Caco-2 (cell line): Measurements from ENCODE around the gene ZKSCAN3. TPM values are rescaled to one million over a fixed set of nuclear protein-coding genes. Genes with fewer than 3 reads are reported as not detected.

Experiments
- BruUV-seq: library from RNA; stranded (reverse); fragments of 400-500 nt; replicated peaks from 2 replicates; lab custom pipeline; 2021; lab: Mats Ljungman, UMichigan
- CTCF ChIA-PET: fragments of 300-600 bp; sonication (Branson Sonifier 250); formaldehyde crosslinking; loops from one replicate; lab custom pipeline; 2022; ENCODE audit warnings: antibody characterized with exemption; lab: Charles Lee
- POLR2A ChIA-PET: fragments of 300-600 bp; sonication (Branson Sonifier 250); formaldehyde crosslinking; loops from one replicate; lab custom pipeline; 2022; ENCODE audit warnings: antibody characterized with exemption; lab: Charles Lee
- DNase-seq, 2 experiments: peaks; one replicate each; pipeline versions ENCODE4 v3.0.0 to v3.0.0-alpha.2; 2020 to 2022
- H3K27me3 ChIP-seq: replicated peaks from 2 replicates; pipeline ENCODE4 v1.6.0; 2011; ENCODE audit warnings: low read length; ENCODE audit not compliant: control insufficient read depth, insufficient read depth
- H3K36me3 ChIP-seq: 2 replicates; pipeline ENCODE4 v1.5.1; 2011; ENCODE audit warnings: low read length; ENCODE audit not compliant: control insufficient read depth, insufficient read depth
- H3K4me1 ChIP-seq: fragments of 250-450 bp; sonication (Bioruptor Pico); 2 replicates; pipeline ENCODE4 v1.5.1; 2020; ENCODE audit warnings: mild to moderate bottlenecking
- H3K4me3 ChIP-seq: 2 replicates; pipeline ENCODE4 v1.5.1; 2011; ENCODE audit warnings: low read depth, mild to moderate bottlenecking, control low read depth, low read length
- H3K9me3 ChIP-seq: fragments of 250-450 bp; sonication (Bioruptor Pico); 2 replicates; pipeline ENCODE4 v1.5.1; 2020; ENCODE audit warnings: mild to moderate bottlenecking, moderate library complexity
- H3K27ac Mint-ChIP-seq: one replicate; pipeline ENCODE4 v1.8.0; 2022; ENCODE audit warnings: mixed read lengths; ENCODE audit not compliant: unreplicated experiment
- H3K27me3 Mint-ChIP-seq: one replicate; pipeline ENCODE4 v1.8.0; 2022; ENCODE audit warnings: mixed read lengths; ENCODE audit not compliant: insufficient read depth, unreplicated experiment
- H3K36me3 Mint-ChIP-seq: one replicate; pipeline ENCODE4 v1.8.0; 2022; ENCODE audit warnings: mild to moderate bottlenecking, mixed read lengths; ENCODE audit not compliant: insufficient read depth, unreplicated experiment
- H3K4me1 Mint-ChIP-seq: one replicate; pipeline ENCODE4 v1.8.0; 2022; ENCODE audit warnings: low read depth, mixed read lengths; ENCODE audit not compliant: unreplicated experiment
- H3K4me3 Mint-ChIP-seq: one replicate; pipeline ENCODE4 v1.8.0; 2022; ENCODE audit warnings: mild to moderate bottlenecking, moderate library complexity, mixed read lengths; ENCODE audit not compliant: unreplicated experiment
- H3K9me3 Mint-ChIP-seq: one replicate; pipeline ENCODE4 v1.8.0; 2022; ENCODE audit warnings: mixed read lengths; ENCODE audit not compliant: unreplicated experiment
- CTCF ChIP-seq, 2 experiments: fragments of 200-600 bp in 1 of 2; IDR thresholded peaks; 1 replicate in 1 of 2; 2 replicates in 1 of 2; pipeline versions ENCODE4 v1.5.1 to v1.8.0; 2011 to 2022; ENCODE audit warnings: antibody characterized with exemption in 1 of 2, control low read depth in 1 of 2, inconsistent platforms in 1 of 2, low read depth in 1 of 2, low read length in 1 of 2, mild to moderate bottlenecking in 1 of 2, moderate library complexity in 1 of 2; ENCODE audit not compliant: insufficient read depth in 1 of 2, severe bottlenecking in 1 of 2, unreplicated experiment in 1 of 2
- intact Hi-C: fragments of 100-400 bp; cut with micrococcal nuclease; formaldehyde crosslinking; loops from one replicate; pipeline ENCODE4 v1.10.0; 2022; ENCODE audit not compliant: unreplicated experiment
- total RNA-seq: library from RNA; stranded (reverse); gene quantifications from 2 replicates; pipeline ENCODE4 v1.2.3, GENCODE V29; 2022

ZKSCAN3 gene
- total RNA-seq, 1 experiment from 2014 or later = 4.3 TPM

DNA sequence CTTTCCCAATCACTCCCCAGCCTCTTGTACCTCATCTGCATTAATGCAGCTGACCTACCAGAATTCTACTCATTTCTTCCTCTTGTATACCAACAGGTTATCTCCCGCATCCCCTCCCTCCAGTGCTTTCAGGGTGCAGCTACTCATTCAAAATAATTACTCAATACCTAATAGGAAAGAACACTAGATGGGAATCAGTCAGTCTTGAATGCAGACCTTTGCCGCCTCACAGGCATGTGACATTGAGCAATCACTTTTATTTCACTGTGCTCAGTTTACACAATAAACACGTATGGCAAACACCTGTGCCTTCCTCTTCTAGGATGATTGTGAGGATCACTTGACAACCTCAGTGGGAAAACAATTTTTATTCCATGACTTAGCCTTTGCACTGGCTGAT is 27.1 kb upstream of the ZKSCAN3 start:
- intact Hi-C loops = no loop called here
- TF ChIP-seq CTCF (IDR thresholded peaks at IDR 0.05; ENCODE audit: insufficient read depth in 1 of 2, low read depth in 1 of 2, low read length in 1 of 2, severe bottlenecking in 1 of 2, unreplicated experiment in 1 of 2) = no peak
- no TSS peak for BruUV-seq
- H3K4me3 Mint-ChIP-seq = no peak overlapping the region
- Histone ChIP-seq H3K4me1 (no peaks in the 10 kb centered on the region), H3K4me3 (no peak overlapping the region), H3K36me3 (peaks cover 3% of the 10 kb centered on the region), H3K27me3 (no peaks in the 10 kb centered on the region), H3K9me3 (peaks cover 13% of the 10 kb centered on the region)
- CTCF ChIA-PET = no interaction called here
- peaks cover 11% of the 10 kb centered on the region for H3K4me1 Mint-ChIP-seq
- no peaks in the 10 kb centered on the region for H3K36me3 Mint-ChIP-seq
- peaks cover 33% of the 10 kb centered on the region for H3K9me3 Mint-ChIP-seq
- H3K27ac Mint-ChIP-seq = no peak overlapping the region
- no peak for DNase-seq
- POLR2A ChIA-PET = no interaction called here
- H3K27me3 Mint-ChIP-seq = no peaks in the 10 kb centered on the region

GRCh38 chr6:28323813-28324424 is 25.8 kb upstream of the ZKSCAN3 start:
- no peak overlapping the region for H3K27ac Mint-ChIP-seq
- peaks cover 41% of the 10 kb centered on the region for H3K9me3 Mint-ChIP-seq
- CTCF ChIA-PET = no interaction called here

GRCh38 chr6:28326371-28326948 is 23.3 kb upstream of the ZKSCAN3 start:
- Mint-ChIP-seq H3K4me1 (peaks cover 11% of the 10 kb centered on the region), H3K27me3 (no peaks in the 10 kb centered on the region), H3K27ac (no peak overlapping the region), H3K9me3 (peaks cover 44% of the 10 kb centered on the region), H3K36me3 (peaks cover 5% of the 10 kb centered on the region), H3K4me3 (no peak overlapping the region)
- peaks cover 3% of the 10 kb centered on the region for H3K36me3 ChIP-seq
- H3K4me3 ChIP-seq = no peak overlapping the region
- no peaks in the 10 kb centered on the region for H3K4me1 ChIP-seq
- peaks cover 14% of the 10 kb centered on the region for H3K9me3 ChIP-seq
- TF ChIP-seq CTCF (IDR thresholded peaks at IDR 0.05; ENCODE audit: insufficient read depth in 1 of 2, low read depth in 1 of 2, low read length in 1 of 2, severe bottlenecking in 1 of 2, unreplicated experiment in 1 of 2) = no peak
- DNase-seq = no peak
- BruUV-seq = no TSS peak
- intact Hi-C loops = no loop called here
- H3K27me3 ChIP-seq = no peaks in the 10 kb centered on the region
- ChIA-PET CTCF (no interaction called here), POLR2A (no interaction called here)

More at GRCh38 chr6:28323813-28324424, 25.8 kb upstream of the ZKSCAN3 start:
- Histone ChIP-seq H3K36me3 (peaks cover 3% of the 10 kb centered on the region), H3K4me3 (no peak overlapping the region), H3K27me3 (no peaks in the 10 kb centered on the region), H3K4me1 (no peaks in the 10 kb centered on the region), H3K9me3 (peaks cover 14% of the 10 kb centered on the region)
- TF ChIP-seq CTCF (IDR thresholded peaks at IDR 0.05; ENCODE audit: insufficient read depth in 1 of 2, low read depth in 1 of 2, low read length in 1 of 2, severe bottlenecking in 1 of 2, unreplicated experiment in 1 of 2) = no peak
- BruUV-seq = no TSS peak
- intact Hi-C loops = no loop called here
- Mint-ChIP-seq H3K4me3 (no peak overlapping the region), H3K4me1 (peaks cover 11% of the 10 kb centered on the region), H3K27me3 (no peaks in the 10 kb centered on the region), H3K36me3 (peaks cover under 1% of the 10 kb centered on the region)
- DNase-seq = no peak
- POLR2A ChIA-PET = interaction anchor here (2.2 kb wide), 1 partner anchor 12 kb away, joined by 12 read pairs; the partner anchor contains the start of gene ZSCAN31
